Spleen (tissue), 7 donors: ENCODE data around the gene G6PC2.

ENCODE experiments used
- POLR2A ChIP-seq, 3 donors: fragments of 450-650 bp; IDR thresholded peaks; one replicate each; pipeline ENCODE4 v1.5.1; 2017; ENCODE audit warnings: antibody characterized with exemption in 3 of 3, mild to moderate bottlenecking in 1 of 3
- POLR2AphosphoS5 ChIP-seq, 3 donors: sonication (generic); formaldehyde crosslinking; IDR thresholded peaks; one replicate each; pipeline ENCODE4 v1.5.1; 2017; ENCODE audit warnings: antibody characterized with exemption in 3 of 3
- TF ChIP-seq, protein P1 (sequence below), 11 experiments: fragments of 200-600 bp in 7 of 11; fragments of 450-650 bp in 4 of 11; sonication (generic) in 4 of 11; IDR thresholded peaks in 8 of 11; conservative IDR thresholded peaks in 3 of 11; 1 replicate in 7 of 11; 2 replicates in 4 of 11; pipeline versions ENCODE4 v1.4.0 to v1.8.0; 2016 to 2021; ENCODE audit warnings: antibody characterized with exemption in 11 of 11, inconsistent platforms in 4 of 11, mild to moderate bottlenecking in 1 of 11
- donor health status: DM: no; HTN: no; CAD: no; lungs with moderate emphysema.
- donor health status: DM: no; HTN: no; CAD: no.
- donor health status: DM: no; HTN: no; CAD: no.

DNA sequence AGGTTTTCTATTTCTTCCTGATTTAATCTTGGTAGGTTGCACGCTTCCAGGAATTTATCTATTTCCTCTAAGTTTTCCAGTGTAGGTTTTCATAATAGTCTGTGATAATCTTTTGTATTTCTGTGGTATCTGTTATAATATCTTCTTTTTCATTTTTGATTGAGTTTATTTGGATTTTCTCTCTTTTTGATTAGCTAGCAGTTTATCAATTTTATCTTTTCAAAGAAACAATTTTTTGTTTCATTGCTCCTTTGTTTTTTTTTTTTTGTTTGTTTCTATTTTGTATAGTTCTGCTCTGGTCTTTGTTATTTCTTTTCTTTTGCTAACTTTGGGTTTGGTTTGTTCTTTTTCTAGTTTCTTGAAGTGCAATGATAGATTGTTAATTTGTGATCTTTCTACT, 51.3 kb downstream of the G6PC2 start:
- TF ChIP-seq, protein P1, sequence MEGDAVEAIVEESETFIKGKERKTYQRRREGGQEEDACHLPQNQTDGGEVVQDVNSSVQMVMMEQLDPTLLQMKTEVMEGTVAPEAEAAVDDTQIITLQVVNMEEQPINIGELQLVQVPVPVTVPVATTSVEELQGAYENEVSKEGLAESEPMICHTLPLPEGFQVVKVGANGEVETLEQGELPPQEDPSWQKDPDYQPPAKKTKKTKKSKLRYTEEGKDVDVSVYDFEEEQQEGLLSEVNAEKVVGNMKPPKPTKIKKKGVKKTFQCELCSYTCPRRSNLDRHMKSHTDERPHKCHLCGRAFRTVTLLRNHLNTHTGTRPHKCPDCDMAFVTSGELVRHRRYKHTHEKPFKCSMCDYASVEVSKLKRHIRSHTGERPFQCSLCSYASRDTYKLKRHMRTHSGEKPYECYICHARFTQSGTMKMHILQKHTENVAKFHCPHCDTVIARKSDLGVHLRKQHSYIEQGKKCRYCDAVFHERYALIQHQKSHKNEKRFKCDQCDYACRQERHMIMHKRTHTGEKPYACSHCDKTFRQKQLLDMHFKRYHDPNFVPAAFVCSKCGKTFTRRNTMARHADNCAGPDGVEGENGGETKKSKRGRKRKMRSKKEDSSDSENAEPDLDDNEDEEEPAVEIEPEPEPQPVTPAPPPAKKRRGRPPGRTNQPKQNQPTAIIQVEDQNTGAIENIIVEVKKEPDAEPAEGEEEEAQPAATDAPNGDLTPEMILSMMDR (IDR thresholded peaks at IDR 0.05 in 8 of 11, conservative IDR thresholded peaks at IDR 0.05 in 3 of 11) = no peak
- TF ChIP-seq POLR2A (IDR thresholded peaks at IDR 0.05) (no peak), POLR2AphosphoS5 (IDR thresholded peaks at IDR 0.05) (no peak)
